Endothelial cell (in vitro differentiated cells): Measurements from ENCODE around the gene REPS2. TPM values are rescaled to one million over a fixed set of nuclear protein-coding genes. Genes with fewer than 3 reads are reported as not detected.

ENCODE experiments used
- DNase-seq: peaks from one replicate; pipeline ENCODE4 v3.0.0; 2021; ENCODE audit warnings: low spot score
- H3K27ac Mint-ChIP-seq: one replicate; pipeline ENCODE4 v1.8.0; 2021; ENCODE audit warnings: mixed read lengths, inconsistent platforms; ENCODE audit not compliant: unreplicated experiment
- H3K27me3 Mint-ChIP-seq: one replicate; pipeline ENCODE4 v1.8.0; 2021; ENCODE audit warnings: mild to moderate bottlenecking, moderate library complexity, mixed read lengths, inconsistent platforms; ENCODE audit not compliant: unreplicated experiment
- H3K36me3 Mint-ChIP-seq: one replicate; pipeline ENCODE4 v1.8.0; 2021; ENCODE audit warnings: mild to moderate bottlenecking, low read depth, mixed read lengths, inconsistent platforms; ENCODE audit not compliant: unreplicated experiment
- H3K4me1 Mint-ChIP-seq: one replicate; pipeline ENCODE4 v1.8.0; 2021; ENCODE audit warnings: mild to moderate bottlenecking, mixed read lengths, inconsistent platforms; ENCODE audit not compliant: unreplicated experiment
- H3K4me3 Mint-ChIP-seq: one replicate; pipeline ENCODE4 v1.8.0; 2021; ENCODE audit warnings: mild to moderate bottlenecking, mixed read lengths, inconsistent platforms; ENCODE audit not compliant: unreplicated experiment
- H3K9me3 Mint-ChIP-seq: one replicate; pipeline ENCODE4 v1.8.0; 2021; ENCODE audit warnings: mixed read lengths, inconsistent platforms; ENCODE audit not compliant: unreplicated experiment
- CTCF ChIP-seq: fragments of 200-600 bp; sonication (generic); IDR thresholded peaks from one replicate; pipeline ENCODE4 v1.5.0; 2021; ENCODE audit warnings: antibody characterized with exemption; ENCODE audit not compliant: unreplicated experiment
- total RNA-seq: library from RNA; stranded (reverse); fragmentation: NEBNext Ultra II Directional; extraction: Animal tissue kit (Norgen Biotek cat#: 25700); gene quantifications from one replicate; pipeline ENCODE4 v1.2.1, GENCODE V29; 2021; ENCODE audit not compliant: unreplicated experiment

REPS2 gene
- total RNA-seq, 1 donor from 2014 or later: 10.6 TPM

GRCh38 chrX:17014216-17014615 lies 67.8 kb downstream of the REPS2 start:
- Mint-ChIP-seq H3K4me1 (peaks cover 11% of the 10 kb centered on the region), H3K27ac (no peak overlapping the region), H3K9me3 (no peaks in the 10 kb centered on the region), H3K27me3 (no peaks in the 10 kb centered on the region), H3K4me3 (no peak overlapping the region), H3K36me3 (no peaks in the 10 kb centered on the region)
- TF ChIP-seq CTCF: no peak
- no peak for DNase-seq

- no peak overlapping the region for H3K4me3 Mint-ChIP-seq
- H3K36me3 Mint-ChIP-seq: no peaks in the 10 kb centered on the region
- no peaks in the 10 kb centered on the region for H3K9me3 Mint-ChIP-seq
- H3K27ac Mint-ChIP-seq: no peak overlapping the region
- no peak for TF ChIP-seq CTCF
- no peak for DNase-seq
- peaks cover 7% of the 10 kb centered on the region for H3K4me1 Mint-ChIP-seq
- H3K27me3 Mint-ChIP-seq: no peaks in the 10 kb centered on the region
Observed at GRCh38 chrX:17017134-17017533, 70.7 kb downstream of the REPS2 start.

GRCh38 chrX:17020356-17020755 lies 73.9 kb downstream of the REPS2 start:
- H3K4me1 Mint-ChIP-seq: peaks cover 7% of the 10 kb centered on the region
- H3K36me3 Mint-ChIP-seq: no peaks in the 10 kb centered on the region
- no peaks in the 10 kb centered on the region for H3K9me3 Mint-ChIP-seq
- DNase-seq: no peak
- no peak for TF ChIP-seq CTCF
- no peak overlapping the region for H3K27ac Mint-ChIP-seq
- no peak overlapping the region for H3K4me3 Mint-ChIP-seq
- no peaks in the 10 kb centered on the region for H3K27me3 Mint-ChIP-seq

- peaks cover 4% of the 10 kb centered on the region for H3K4me1 Mint-ChIP-seq
- no peak overlapping the region for H3K4me3 Mint-ChIP-seq
- H3K36me3 Mint-ChIP-seq: no peaks in the 10 kb centered on the region
- H3K27me3 Mint-ChIP-seq: no peaks in the 10 kb centered on the region
- no peak for DNase-seq
- no peak for TF ChIP-seq CTCF
- no peaks in the 10 kb centered on the region for H3K9me3 Mint-ChIP-seq
- no peak overlapping the region for H3K27ac Mint-ChIP-seq
Observed at GRCh38 chrX:17020851-17021821, 74.7 kb downstream of the REPS2 start.
